ENCODE measurements around the gene SCGN.

The SCGN gene

DNA sequence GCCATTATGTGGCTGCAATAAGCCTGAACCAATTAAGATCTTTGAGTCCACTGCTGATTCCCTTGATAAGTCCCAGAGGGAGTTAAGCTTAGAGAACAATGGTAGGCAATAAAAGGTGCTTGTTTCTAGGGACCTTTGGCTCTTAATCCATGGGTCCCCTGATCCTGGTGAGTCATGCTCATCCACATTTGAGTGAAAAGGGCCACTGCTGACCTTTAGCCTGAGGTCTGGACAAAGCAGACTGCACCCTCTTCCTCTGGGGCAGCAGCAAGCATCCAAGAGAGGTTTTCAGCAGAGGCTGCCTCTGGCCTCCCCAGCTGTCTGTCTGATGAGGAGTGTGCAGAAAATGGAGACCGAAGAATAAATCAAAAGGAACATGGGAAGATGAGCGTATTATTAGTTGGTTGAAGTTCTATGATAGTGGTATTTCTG lies 16.1 kb upstream of the SCGN start:
- Histone ChIP-seq H3K79me2 (ENCODE audit: insufficient read depth, low read length) (no peaks in the 10 kb centered on the region), H3K4me1 (ENCODE audit: insufficient read depth, low read length) (no peaks in the 10 kb centered on the region), H3K36me3 (ENCODE audit: insufficient read depth, low read length) (no peaks in the 10 kb centered on the region), H3K4me3 (ENCODE audit: low read depth in 1 of 2, low read length in 2 of 2) (no peak overlapping the region), H3K4me2 (ENCODE audit: insufficient read depth, low read length) (no peak overlapping the region), H3K9ac (ENCODE audit: low read depth, low read length) (no peak overlapping the region), H3K27ac (ENCODE audit: low read length) (no peak overlapping the region), H3K9me3 (ENCODE audit: insufficient read depth, low read length, severe bottlenecking) (no peaks in the 10 kb centered on the region), H2AFZ (ENCODE audit: low read depth, low read length) (no peak overlapping the region), H3K27me3 (ENCODE audit: insufficient read depth, low read length, poor library complexity) (peaks cover 19% of the 10 kb centered on the region), H4K20me1 (ENCODE audit: insufficient read depth, low read length) (no peaks in the 10 kb centered on the region)
- DNase-seq = no peak
- TF ChIP-seq EZH2 (IDR thresholded peaks at IDR 0.05; ENCODE audit: borderline replicate concordance, low read depth, low read length, severe bottlenecking) = no peak
- TF ChIP-seq, protein P1, sequence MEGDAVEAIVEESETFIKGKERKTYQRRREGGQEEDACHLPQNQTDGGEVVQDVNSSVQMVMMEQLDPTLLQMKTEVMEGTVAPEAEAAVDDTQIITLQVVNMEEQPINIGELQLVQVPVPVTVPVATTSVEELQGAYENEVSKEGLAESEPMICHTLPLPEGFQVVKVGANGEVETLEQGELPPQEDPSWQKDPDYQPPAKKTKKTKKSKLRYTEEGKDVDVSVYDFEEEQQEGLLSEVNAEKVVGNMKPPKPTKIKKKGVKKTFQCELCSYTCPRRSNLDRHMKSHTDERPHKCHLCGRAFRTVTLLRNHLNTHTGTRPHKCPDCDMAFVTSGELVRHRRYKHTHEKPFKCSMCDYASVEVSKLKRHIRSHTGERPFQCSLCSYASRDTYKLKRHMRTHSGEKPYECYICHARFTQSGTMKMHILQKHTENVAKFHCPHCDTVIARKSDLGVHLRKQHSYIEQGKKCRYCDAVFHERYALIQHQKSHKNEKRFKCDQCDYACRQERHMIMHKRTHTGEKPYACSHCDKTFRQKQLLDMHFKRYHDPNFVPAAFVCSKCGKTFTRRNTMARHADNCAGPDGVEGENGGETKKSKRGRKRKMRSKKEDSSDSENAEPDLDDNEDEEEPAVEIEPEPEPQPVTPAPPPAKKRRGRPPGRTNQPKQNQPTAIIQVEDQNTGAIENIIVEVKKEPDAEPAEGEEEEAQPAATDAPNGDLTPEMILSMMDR (IDR thresholded peaks at IDR 0.05; ENCODE audit: borderline replicate concordance, extremely low read depth, low read length, poor library complexity, severe bottlenecking) = no peak
- no peak for ATAC-seq (ENCODE audit: insufficient read depth, low read depth)

DNA sequence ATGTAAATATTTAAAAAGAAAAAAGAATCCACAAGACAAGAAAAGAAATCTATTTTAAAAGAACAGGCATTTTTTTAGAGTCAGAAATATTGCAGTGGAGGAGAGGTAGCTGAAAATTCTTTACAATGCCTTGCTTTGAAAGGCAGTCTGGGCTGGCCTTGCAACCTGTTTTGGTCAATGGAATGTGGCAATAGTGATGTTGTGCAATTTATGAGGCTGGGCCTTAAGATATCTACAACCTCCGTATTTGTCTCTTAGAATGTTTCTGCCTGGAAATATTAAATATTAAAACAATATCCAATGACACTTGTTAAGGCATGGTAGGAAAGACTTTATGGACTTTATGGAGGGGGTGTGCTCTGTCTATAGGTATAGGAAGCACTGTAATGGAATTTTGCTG lies 14.8 kb upstream of the SCGN start:
- Histone ChIP-seq H3K79me2 (ENCODE audit: insufficient read depth, low read length) (no peaks in the 10 kb centered on the region), H3K9me3 (ENCODE audit: insufficient read depth, low read length, severe bottlenecking) (no peaks in the 10 kb centered on the region), H3K36me3 (ENCODE audit: insufficient read depth, low read length) (no peaks in the 10 kb centered on the region), H3K4me3 (ENCODE audit: low read depth in 1 of 2, low read length in 2 of 2) (no peak overlapping the region), H2AFZ (ENCODE audit: low read depth, low read length) (no peak overlapping the region), H3K4me1 (ENCODE audit: insufficient read depth, low read length) (no peaks in the 10 kb centered on the region), H3K27ac (ENCODE audit: low read length) (no peak overlapping the region), H3K9ac (ENCODE audit: low read depth, low read length) (no peak overlapping the region), H4K20me1 (ENCODE audit: insufficient read depth, low read length) (no peaks in the 10 kb centered on the region), H3K4me2 (ENCODE audit: insufficient read depth, low read length) (no peak overlapping the region), H3K27me3 (ENCODE audit: insufficient read depth, low read length, poor library complexity) (peaks cover 21% of the 10 kb centered on the region)
- no peak for TF ChIP-seq EZH2 (IDR thresholded peaks at IDR 0.05; ENCODE audit: borderline replicate concordance, low read depth, low read length, severe bottlenecking)
- TF ChIP-seq, protein P1 (IDR thresholded peaks at IDR 0.05; ENCODE audit: borderline replicate concordance, extremely low read depth, low read length, poor library complexity, severe bottlenecking) = no peak
- ATAC-seq (ENCODE audit: insufficient read depth, low read depth) = no peak
- no peak for DNase-seq

DNA sequence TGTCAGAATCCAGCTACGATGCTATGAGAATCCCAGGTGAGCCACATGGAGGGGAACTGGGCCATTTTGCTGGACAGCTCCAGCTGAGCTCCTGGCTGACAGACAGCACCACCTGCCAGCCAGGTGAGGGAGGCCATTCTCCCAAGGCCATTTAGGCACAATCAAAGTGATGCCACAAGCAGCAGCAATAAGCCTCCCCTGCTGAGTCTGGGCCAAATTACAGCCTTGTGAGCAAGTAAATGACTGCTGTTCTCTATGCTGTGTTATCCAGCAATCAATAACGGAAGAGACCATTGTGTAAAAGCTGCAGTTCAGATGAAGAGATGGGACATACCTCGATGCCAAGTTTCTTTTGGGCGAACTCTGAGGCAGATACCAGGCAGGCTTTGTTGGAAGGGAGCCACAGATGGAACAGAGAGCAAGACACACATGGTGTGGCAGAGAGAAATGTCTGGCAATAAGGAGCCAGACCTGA lies 14.0 kb upstream of the SCGN start:
- H3K4me2 ChIP-seq (ENCODE audit: insufficient read depth, low read length) = no peak overlapping the region
- H3K4me3 ChIP-seq (ENCODE audit: low read depth in 1 of 2, low read length in 2 of 2) = no peak overlapping the region
- H3K9ac ChIP-seq (ENCODE audit: low read depth, low read length) = no peak overlapping the region
- H4K20me1 ChIP-seq (ENCODE audit: insufficient read depth, low read length) = no peaks in the 10 kb centered on the region
- no peak overlapping the region for H2AFZ ChIP-seq (ENCODE audit: low read depth, low read length)
- ATAC-seq (ENCODE audit: insufficient read depth, low read depth) = no peak
- H3K79me2 ChIP-seq (ENCODE audit: insufficient read depth, low read length) = no peaks in the 10 kb centered on the region
- peaks cover 21% of the 10 kb centered on the region for H3K27me3 ChIP-seq (ENCODE audit: insufficient read depth, low read length, poor library complexity)
- no peaks in the 10 kb centered on the region for H3K36me3 ChIP-seq (ENCODE audit: insufficient read depth, low read length)
- TF ChIP-seq, protein P1 (IDR thresholded peaks at IDR 0.05; ENCODE audit: borderline replicate concordance, extremely low read depth, low read length, poor library complexity, severe bottlenecking) = no peak
- no peak for TF ChIP-seq EZH2 (IDR thresholded peaks at IDR 0.05; ENCODE audit: borderline replicate concordance, low read depth, low read length, severe bottlenecking)
- no peaks in the 10 kb centered on the region for H3K4me1 ChIP-seq (ENCODE audit: insufficient read depth, low read length)
- DNase-seq = no peak
- no peak overlapping the region for H3K27ac ChIP-seq (ENCODE audit: low read length)
- no peaks in the 10 kb centered on the region for H3K9me3 ChIP-seq (ENCODE audit: insufficient read depth, low read length, severe bottlenecking)

DNA sequence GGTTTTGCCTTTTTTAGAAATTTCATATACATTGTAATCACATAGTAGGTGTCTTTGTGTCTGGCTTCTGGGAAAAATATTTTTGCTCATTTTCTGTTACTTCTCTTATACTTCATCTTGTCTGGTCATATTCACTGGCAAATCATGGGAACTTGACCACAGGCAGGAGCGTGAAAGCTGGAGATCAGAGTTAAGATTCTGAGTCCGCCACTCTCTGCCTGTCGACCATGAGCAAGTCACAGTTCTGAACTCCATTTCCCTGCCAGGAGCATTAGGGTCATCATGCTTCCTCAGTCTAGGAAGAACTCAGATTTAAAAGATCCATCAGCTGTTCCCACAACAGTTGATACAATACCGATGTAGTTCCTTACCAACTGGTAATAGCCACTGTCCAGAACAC lies 12.4 kb upstream of the SCGN start:
- ATAC-seq (ENCODE audit: insufficient read depth, low read depth) (no peak), DNase-seq (no peak)
- Histone ChIP-seq H3K27me3 (ENCODE audit: insufficient read depth, low read length, poor library complexity) (peaks cover 20% of the 10 kb centered on the region), H2AFZ (ENCODE audit: low read depth, low read length) (no peak overlapping the region), H3K36me3 (ENCODE audit: insufficient read depth, low read length) (no peaks in the 10 kb centered on the region), H3K4me2 (ENCODE audit: insufficient read depth, low read length) (no peak overlapping the region), H3K79me2 (ENCODE audit: insufficient read depth, low read length) (no peaks in the 10 kb centered on the region), H3K9me3 (ENCODE audit: insufficient read depth, low read length, severe bottlenecking) (no peaks in the 10 kb centered on the region), H4K20me1 (ENCODE audit: insufficient read depth, low read length) (no peaks in the 10 kb centered on the region), H3K4me3 (ENCODE audit: low read depth in 1 of 2, low read length in 2 of 2) (no peak overlapping the region), H3K27ac (ENCODE audit: low read length) (no peak overlapping the region), H3K4me1 (ENCODE audit: insufficient read depth, low read length) (no peaks in the 10 kb centered on the region), H3K9ac (ENCODE audit: low read depth, low read length) (no peak overlapping the region)
- no peak for TF ChIP-seq EZH2 (IDR thresholded peaks at IDR 0.05; ENCODE audit: borderline replicate concordance, low read depth, low read length, severe bottlenecking)
- TF ChIP-seq, protein P1 (IDR thresholded peaks at IDR 0.05; ENCODE audit: borderline replicate concordance, extremely low read depth, low read length, poor library complexity, severe bottlenecking) = no peak

Measured in DND-41 (cell line).